RWPE1 (cell line): Measurements from ENCODE around the gene SLC35C1.

Source experiments
- CTCF ChIA-PET: fragments of 350-600 bp; sonication (Branson Sonifier 250); formaldehyde crosslinking; extraction: SDS; loops from one replicate; lab custom pipeline; 2021; lab: Yijun Ruan, JAX
- POLR2A ChIA-PET: fragments of 400-600 bp; formaldehyde crosslinking; extraction: SDS; loops from one replicate; lab custom pipeline; 2020; ENCODE audit warnings: antibody characterized with exemption; ENCODE audit not compliant: low non-redundant PET; lab: Yijun Ruan, JAX
- DNase-seq: peaks from one replicate; pipeline ENCODE4 v3.0.0; 2012; ENCODE audit warnings: low spot score
- H3K27ac ChIP-seq: fragments of 450-650 bp; 2 replicates; pipeline ENCODE4 v1.5.1; 2017
- CTCF ChIP-seq: fragments of 450-650 bp; conservative IDR thresholded peaks from 2 replicates; pipeline ENCODE4 v1.5.1; 2017; ENCODE audit warnings: low read depth, mild to moderate bottlenecking

SLC35C1 gene

GRCh38 chr11:45772449-45772774, 32.5 kb upstream of the SLC35C1 start:
- no peak for TF ChIP-seq CTCF
- H3K27ac ChIP-seq = no peak overlapping the region
- no peak for DNase-seq
- ChIA-PET POLR2A (no interaction called here), CTCF (interaction anchor here (0.6 to 2.2 kb wide), 27 partner anchors 17 to 999 kb away, joined by 3 to 19 read pairs (median 4); partner anchors contain the start of genes CHST1 and SLC35C1)

DNA sequence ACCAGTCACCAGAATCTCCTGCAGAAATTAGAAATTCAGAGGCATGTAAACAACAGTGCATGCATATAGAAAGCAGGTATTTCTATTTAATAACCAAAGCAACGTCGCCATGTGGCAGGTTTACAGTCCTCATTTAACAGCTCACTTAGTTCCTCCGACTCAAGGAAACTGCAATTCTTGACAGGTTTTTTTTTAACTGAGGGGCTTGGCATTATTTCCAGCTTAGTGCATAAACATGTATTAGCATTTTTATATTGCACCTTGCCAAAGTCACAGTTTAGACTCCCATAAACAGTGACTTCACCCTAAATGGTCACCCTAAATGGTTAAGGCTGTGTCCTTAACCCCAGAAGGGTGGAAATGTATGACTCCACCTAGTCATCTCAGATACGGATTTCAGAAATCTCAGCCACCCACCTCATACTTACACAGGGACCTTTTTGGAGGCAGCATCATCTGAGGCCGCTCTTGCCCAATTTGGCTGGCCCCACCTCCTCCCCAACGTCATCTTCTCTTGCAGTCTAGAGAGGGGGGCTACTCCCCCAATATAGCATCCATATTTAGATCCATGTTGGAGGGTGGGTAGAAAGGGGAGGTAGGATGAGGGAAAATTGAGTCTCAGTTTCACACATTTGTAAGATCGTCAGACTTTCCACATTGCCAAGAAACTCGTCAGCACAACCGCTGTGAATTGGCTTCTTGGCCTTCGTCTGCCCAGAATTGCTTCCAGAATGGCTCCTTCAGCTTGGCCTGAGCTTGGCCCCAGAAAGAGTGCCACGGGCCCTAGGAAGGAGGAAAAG, 31.8 kb upstream of the SLC35C1 start:
- CTCF ChIA-PET = interaction anchor here (0.7 to 1.1 kb wide), 2 partner anchors 89 to 118 kb away, joined by 3 to 5 read pairs; no protein-coding TSS in a partner anchor
- DNase-seq = no peak
- H3K27ac ChIP-seq = no peak overlapping the region
- TF ChIP-seq CTCF = no peak
- POLR2A ChIA-PET = no interaction called here

- TF ChIP-seq CTCF = no peak
- DNase-seq = no peak
- no peak overlapping the region for H3K27ac ChIP-seq
- POLR2A ChIA-PET = no interaction called here
- CTCF ChIA-PET = interaction anchor here (0.7 to 1.7 kb wide), 3 partner anchors 89 to 436 kb away, joined by 3 to 7 read pairs (median 3); no protein-coding TSS in a partner anchor
These were observed 30.9 kb upstream of the SLC35C1 start for GRCh38 chr11:45773786-45774655.

- no peak for TF ChIP-seq CTCF
- H3K27ac ChIP-seq = no peak overlapping the region
- POLR2A ChIA-PET = no interaction called here
- no peak for DNase-seq
- CTCF ChIA-PET = interaction anchor here (0.7 to 1.7 kb wide), 2 partner anchors 404 to 436 kb away, joined by 3 to 7 read pairs; no protein-coding TSS in a partner anchor
These were observed 30.2 kb upstream of the SLC35C1 start for GRCh38 chr11:45774786-45775185.

- no peak overlapping the region for H3K27ac ChIP-seq
- no peak for TF ChIP-seq CTCF
- no peak for DNase-seq
- CTCF ChIA-PET = interaction anchor here (0.7 kb wide), 1 partner anchor 615 kb away, joined by 3 read pairs; no protein-coding TSS in a partner anchor
- POLR2A ChIA-PET = no interaction called here
These were observed 27.6 kb upstream of the SLC35C1 start for GRCh38 chr11:45777127-45777969.
